NOMO-1 treated with dmso at 0.1 percent for 144 hours (cell line): ENCODE data around the gene UBASH3A.
A peak's percentile ranks its signal among the peaks of the same experiment; 100 is the strongest.

ENCODE experiments used
- DNase-seq: peaks from one replicate; lab custom pipeline; 2025; ENCODE audit not compliant: unreplicated experiment; lab: John Stamatoyannopoulos, UW

The UBASH3A gene, protein sequence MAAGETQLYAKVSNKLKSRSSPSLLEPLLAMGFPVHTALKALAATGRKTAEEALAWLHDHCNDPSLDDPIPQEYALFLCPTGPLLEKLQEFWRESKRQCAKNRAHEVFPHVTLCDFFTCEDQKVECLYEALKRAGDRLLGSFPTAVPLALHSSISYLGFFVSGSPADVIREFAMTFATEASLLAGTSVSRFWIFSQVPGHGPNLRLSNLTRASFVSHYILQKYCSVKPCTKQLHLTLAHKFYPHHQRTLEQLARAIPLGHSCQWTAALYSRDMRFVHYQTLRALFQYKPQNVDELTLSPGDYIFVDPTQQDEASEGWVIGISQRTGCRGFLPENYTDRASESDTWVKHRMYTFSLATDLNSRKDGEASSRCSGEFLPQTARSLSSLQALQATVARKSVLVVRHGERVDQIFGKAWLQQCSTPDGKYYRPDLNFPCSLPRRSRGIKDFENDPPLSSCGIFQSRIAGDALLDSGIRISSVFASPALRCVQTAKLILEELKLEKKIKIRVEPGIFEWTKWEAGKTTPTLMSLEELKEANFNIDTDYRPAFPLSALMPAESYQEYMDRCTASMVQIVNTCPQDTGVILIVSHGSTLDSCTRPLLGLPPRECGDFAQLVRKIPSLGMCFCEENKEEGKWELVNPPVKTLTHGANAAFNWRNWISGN

DNA sequence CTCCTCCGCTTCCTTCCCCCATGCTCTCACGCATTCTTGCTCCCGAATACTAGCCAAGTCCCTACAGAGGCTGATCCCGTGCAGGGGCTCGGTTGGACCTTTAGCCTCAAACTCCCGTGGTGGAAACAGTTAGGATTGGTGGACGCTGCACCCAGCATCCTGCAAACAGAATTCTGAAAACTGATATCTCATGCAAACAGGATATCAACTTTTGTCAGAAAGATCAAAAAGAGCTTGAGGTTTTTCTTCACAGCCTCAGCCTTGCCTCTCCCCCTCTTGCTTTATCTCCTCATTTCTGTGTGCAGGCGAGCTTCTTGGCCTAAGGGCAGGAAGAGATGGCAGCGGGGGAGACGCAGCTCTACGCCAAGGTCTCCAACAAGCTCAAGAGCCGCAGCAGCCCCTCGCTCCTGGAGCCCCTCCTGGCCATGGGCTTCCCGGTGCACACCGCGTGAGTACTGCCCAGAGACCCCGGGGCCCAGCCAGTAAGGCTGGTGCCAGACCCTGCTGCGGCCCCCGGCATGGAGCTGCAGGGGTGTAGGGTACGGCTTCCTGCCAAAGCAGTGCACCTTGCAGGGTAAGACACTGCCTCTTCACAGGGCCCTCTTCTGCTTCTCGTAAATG, at the start of gene UBASH3A:
Gene UBASH3A (plus strand): TSS at position 292 of the 621 bp plus-strand sequence. CDS start 44 bp downstream, at position 336.
- no peak for DNase-seq

- no peak for DNase-seq
Measured at GRCh38 chr21:42356046-42356445, 47.7 kb upstream of the UBASH3A start.

GRCh38 chr21:42356650-42357049, 47.1 kb upstream of the UBASH3A start:
- no peak for DNase-seq

- no peak for DNase-seq
Measured at GRCh38 chr21:42357307-42357706, 46.4 kb upstream of the UBASH3A start.

- DNase-seq = no peak
Measured at GRCh38 chr21:42358261-42358660, 45.4 kb upstream of the UBASH3A start.

DNA sequence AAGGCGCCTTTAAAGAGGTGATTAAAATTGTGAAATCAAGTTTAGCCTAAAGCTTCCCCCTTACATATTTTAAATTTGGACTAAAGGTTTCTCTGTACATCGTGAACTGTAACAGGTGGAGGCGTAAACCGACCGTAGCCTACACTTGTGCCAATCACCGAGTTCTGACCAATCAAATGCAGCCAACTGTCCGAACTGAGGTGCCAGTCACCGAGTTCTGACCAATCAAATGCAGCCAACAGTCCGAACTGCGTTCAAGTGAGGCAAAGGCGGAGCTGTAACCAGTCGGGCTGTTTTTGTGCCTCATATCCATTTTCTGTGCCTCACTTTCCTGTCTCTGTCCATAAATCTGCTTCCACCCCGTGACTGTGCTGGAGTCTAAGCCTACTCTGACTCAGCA, 44.8 kb upstream of the UBASH3A start:
- no peak for DNase-seq

GRCh38 chr21:42360317-42360716, 43.4 kb upstream of the UBASH3A start:
- DNase-seq = no peak

DNA sequence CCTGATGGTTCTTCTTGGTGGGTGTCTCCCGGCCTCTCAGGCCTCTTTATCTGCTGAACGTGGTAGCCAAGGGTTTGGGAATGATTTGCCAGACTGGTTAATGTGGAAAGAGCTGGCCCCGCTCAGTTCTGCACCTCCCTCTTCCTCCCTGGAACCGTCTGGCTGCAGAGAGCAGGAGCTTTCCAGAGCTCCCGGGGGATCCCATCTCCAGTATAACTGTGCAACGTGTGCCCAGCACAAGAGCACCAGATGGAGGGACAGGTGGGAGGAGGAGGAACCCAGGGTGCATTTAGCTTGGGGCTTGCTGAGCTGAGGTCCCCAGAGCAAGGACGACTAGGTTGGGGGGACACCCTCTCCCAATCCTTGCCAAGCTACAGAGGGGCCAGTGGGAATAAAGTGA, 42.4 kb upstream of the UBASH3A start:
- DNase-seq = no peak

- no peak for DNase-seq
Measured at GRCh38 chr21:42362198-42362597, 41.5 kb upstream of the UBASH3A start.

DNA sequence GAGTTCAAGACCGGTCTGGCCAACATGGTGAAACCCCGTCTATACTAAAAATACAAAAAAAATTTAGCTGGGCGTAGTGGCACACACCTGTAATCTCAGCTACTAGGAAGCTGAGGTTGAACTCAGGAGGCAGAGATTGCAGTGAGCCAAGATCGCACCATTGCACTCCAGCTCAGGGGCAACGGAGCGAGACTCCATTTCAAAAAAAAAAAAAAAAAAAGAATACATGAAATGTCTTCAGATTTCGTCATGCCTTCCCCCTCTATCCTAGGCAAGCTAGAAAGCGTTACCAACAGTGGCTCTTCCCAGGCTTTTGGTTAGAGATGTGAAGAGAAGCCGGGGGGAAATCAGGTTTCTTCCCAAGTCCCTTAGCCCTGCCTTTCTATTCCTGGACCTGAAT, 41.0 kb upstream of the UBASH3A start:
- no peak for DNase-seq

DNA sequence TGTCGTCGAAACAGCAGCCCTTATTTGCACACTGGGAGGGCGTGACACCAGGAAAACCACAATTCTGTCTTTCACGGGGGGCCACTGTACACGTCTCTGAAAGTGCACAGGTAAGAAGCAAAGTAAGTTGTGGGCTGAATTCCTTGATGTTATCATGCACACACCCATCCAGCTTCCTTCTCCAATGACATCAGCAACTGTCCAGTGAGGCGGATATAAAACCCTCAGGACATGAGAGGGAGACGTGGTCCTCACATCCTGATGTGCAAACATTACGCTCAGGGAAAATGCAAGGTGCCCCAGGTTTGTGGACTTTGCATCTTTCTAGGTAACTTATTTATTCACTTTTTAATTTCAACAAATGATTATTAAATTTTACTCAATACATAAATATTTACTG, 40.4 kb upstream of the UBASH3A start:
- no peak for DNase-seq

GRCh38 chr21:42364304-42364865, 39.3 kb upstream of the UBASH3A start:
- DNase-seq = peak; percentile 21

- no peak for DNase-seq
Measured at GRCh38 chr21:42365770-42366169, 37.9 kb upstream of the UBASH3A start.

GRCh38 chr21:42366292-42367010, 37.3 kb upstream of the UBASH3A start, which contains the start of gene TFF1:
Gene TFF1, minus strand, starts transcription at chr21:42366535. Its CDS starts 40 bp downstream, at chr21:42366495.
- DNase-seq = no peak

- no peak for DNase-seq
Measured at GRCh38 chr21:42367367-42368165, 36.1 kb upstream of the UBASH3A start.

DNA sequence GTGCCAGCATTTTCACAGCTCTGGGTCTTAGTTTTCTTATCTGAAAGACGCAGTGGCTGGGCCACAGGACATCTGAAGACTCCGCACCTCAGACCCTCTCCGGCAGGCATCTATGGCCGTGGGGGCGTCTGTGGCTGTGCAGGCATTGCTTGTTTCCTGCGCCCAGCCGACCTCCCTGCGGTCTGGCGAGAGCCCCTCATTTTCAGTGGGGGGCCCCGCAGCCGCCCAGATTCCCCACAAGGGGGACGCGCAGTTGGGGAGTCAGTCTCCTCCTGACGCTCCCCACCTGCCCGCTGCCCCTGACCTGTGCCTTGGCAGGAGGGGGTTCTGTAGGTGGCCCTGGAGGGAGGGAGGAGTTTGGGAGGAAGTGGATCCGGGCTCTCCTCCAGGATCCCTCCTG, 33.9 kb upstream of the UBASH3A start:
- DNase-seq = no peak

DNA sequence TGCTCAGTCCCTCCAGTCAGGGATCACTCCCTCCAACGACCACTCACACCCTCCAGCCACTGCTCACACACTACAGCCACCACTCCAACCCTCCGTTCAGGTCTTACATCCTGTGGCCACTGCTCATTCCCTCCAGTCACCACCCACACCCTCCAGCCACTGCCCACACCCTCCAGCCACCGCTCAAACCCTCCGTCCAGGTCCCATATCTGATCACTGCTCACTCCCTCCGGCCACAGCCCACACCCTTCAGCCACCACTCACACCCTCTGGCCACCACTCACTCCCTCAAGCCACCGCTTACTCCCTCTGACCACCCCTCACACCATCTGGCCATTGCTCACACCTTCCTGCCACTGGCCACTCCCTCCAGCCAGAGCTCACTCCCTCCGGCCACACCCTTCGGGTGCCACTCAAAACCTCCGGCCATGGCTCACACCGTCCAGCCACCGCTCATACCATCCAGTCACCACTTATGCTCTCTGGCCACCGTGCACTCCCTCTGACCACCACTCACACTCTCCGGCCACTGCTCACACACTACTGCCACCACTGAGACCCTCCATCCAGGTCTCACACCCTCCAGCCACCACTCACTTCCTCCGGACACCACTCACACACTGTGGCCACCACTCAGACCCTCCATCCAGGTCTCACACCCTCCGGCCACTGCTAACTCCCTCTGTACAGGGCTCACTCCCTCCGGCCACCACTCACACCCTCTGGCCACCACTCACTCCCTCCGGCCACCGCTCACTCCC, 32.6 kb upstream of the UBASH3A start:
- DNase-seq = no peak

GRCh38 chr21:42373196-42373907, 30.4 kb upstream of the UBASH3A start:
- DNase-seq = no peak
